ENCODE data around the gene CDHR2.

DNA sequence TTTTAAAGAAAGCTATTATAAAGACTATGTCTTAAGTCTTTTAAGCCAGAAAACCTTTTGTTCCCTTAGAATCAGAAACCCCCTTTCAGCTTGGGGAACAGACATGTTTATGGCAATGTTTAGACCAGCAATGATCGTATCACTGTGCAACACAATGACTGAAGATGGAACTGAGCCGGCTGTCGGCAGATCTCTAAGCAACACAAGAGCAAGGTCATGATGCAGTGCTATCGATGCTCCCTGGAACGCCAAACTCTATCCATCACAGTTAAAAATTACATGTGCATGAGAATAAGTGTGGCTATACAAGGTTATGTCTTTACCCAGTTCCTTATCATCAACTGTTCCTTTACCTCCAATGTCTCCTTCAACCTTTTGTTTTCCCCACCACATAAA lies 10.2 kb upstream of the CDHR2 start:
- no peak for TF ChIP-seq ZNF274 (IDR thresholded peaks at IDR 0.05; ENCODE audit: low read depth, low read length)
- TF ChIP-seq YY1 (IDR thresholded peaks at IDR 0.05; ENCODE audit: insufficient read depth, insufficient read length) = no peak
- TF ChIP-seq SUZ12 (IDR thresholded peaks at IDR 0.05; ENCODE audit: extremely low read depth, insufficient read depth, insufficient read length) = no peak

Measured in NT2/D1 (cell line).